Left colon (tissue), 2 donors: ENCODE data around the gene ANKS1A. TPM values are rescaled to one million over a fixed set of nuclear protein-coding genes. Genes with fewer than 3 reads are reported as not detected.

Source experiments
- ATAC-seq: fragments of 200-7000 bp; cut with Tn5 transposase; one replicate; pipeline ENCODE4 v1.9.1; 2020; ENCODE audit warnings: mild to moderate bottlenecking, moderate library complexity
- DNase-seq, 2 donors: peaks; one replicate each; pipeline ENCODE4 v3.0.0-alpha.2; 2020
- intact Hi-C, 2 donors: fragments of 100-400 bp; cut with DNase I in 1 of 2; cut with micrococcal nuclease in 1 of 2; formaldehyde crosslinking; loops; one replicate each; pipeline versions ENCODE4 v1.11.2 to v1.14.0; 2022; cut with DNase I, micrococcal nuclease
- total RNA-seq, 2 donors: library from RNA; stranded (reverse); fragmentation: NEBNext Ultra II Directional; extraction: Animal tissue kit (Norgen Biotek cat#: 25700); gene quantifications; one replicate each; pipeline ENCODE4 v1.2.1, GENCODE V29; 2021
- donor health status: DM: no; HTN: no; CAD: no.
- donor health status: DM: yes; HTN: yes; CAD: no.

ANKS1A gene
- total RNA-seq, 2 donors from 2014 or later: 31.8 to 32.0 TPM

GRCh38 chr6:35043381-35044130 is 154.5 kb downstream of the ANKS1A start:
- DNase-seq (no peak), ATAC-seq (peak; percentile 13)
- intact Hi-C loops: no loop called here

- ATAC-seq: peak; percentile 71
- intact Hi-C loops: no loop called here
- DNase-seq: peak; percentile 48 to 66
Measured at GRCh38 chr6:35044145-35044745, 155.2 kb downstream of the ANKS1A start.

- peak; percentile 24 to 63 for DNase-seq
- ATAC-seq: peak; percentile 70
- intact Hi-C loops: no loop called here
Measured at GRCh38 chr6:35044761-35045421, 155.8 kb downstream of the ANKS1A start.

- no peak for ATAC-seq
- no peak for DNase-seq
- intact Hi-C loops: no loop called here
Measured at GRCh38 chr6:35046103-35046502, 157.0 kb downstream of the ANKS1A start.

GRCh38 chr6:35046862-35047261 is 157.8 kb downstream of the ANKS1A start:
- ATAC-seq: peak; percentile 56
- intact Hi-C loops: no loop called here
- DNase-seq: no peak

- ATAC-seq (no peak), DNase-seq (peak in 1 of 2 donors; percentile 15)
- intact Hi-C loops: no loop called here
Measured at GRCh38 chr6:35047265-35048011, 158.4 kb downstream of the ANKS1A start.

- ATAC-seq: no peak
- DNase-seq: peak; percentile 19 to 33
- intact Hi-C loops: no loop called here
Measured at GRCh38 chr6:35048031-35048613, 159.1 kb downstream of the ANKS1A start.

GRCh38 chr6:35048631-35049083 is 159.6 kb downstream of the ANKS1A start:
- intact Hi-C loops: no loop called here
- ATAC-seq (no peak), DNase-seq (peak; percentile 36 to 69)

GRCh38 chr6:35049156-35049735 is 160.2 kb downstream of the ANKS1A start:
- intact Hi-C loops: no loop called here
- ATAC-seq (no peak), DNase-seq (peak in 1 of 2 donors; percentile 19)

GRCh38 chr6:35049900-35050756 is 161.1 kb downstream of the ANKS1A start:
- intact Hi-C loops: no loop called here
- peak; percentile 62 for DNase-seq
- ATAC-seq: peak; percentile 30

GRCh38 chr6:35050757-35051330 is 161.8 kb downstream of the ANKS1A start:
- DNase-seq (peak in 1 of 2 donors; percentile 15), ATAC-seq (no peak)
- intact Hi-C loops: no loop called here

GRCh38 chr6:35051396-35051795 is 162.3 kb downstream of the ANKS1A start:
- intact Hi-C loops: no loop called here
- DNase-seq: peak in 1 of 2 donors; percentile 9
- no peak for ATAC-seq

- DNase-seq (no peak), ATAC-seq (no peak)
- intact Hi-C loops: no loop called here
Measured at GRCh38 chr6:35051997-35052583, 163.0 kb downstream of the ANKS1A start.

GRCh38 chr6:35052694-35053565 is 163.9 kb downstream of the ANKS1A start:
- intact Hi-C loops: no loop called here
- ATAC-seq (peak; percentile 58), DNase-seq (peak in 1 of 2 donors; percentile 55)

GRCh38 chr6:35053701-35054100 is 164.6 kb downstream of the ANKS1A start:
- ATAC-seq (no peak), DNase-seq (peak in 1 of 2 donors; percentile 15)
- intact Hi-C loops: no loop called here
